K562 (cell line): ENCODE measurements around the gene TRIOBP. TPM values are rescaled to one million over a fixed set of nuclear protein-coding genes. Genes with fewer than 3 reads are reported as not detected.

ENCODE experiments used
- ATAC-seq: fragments of 200-7000 bp; cut with Tn5 transposase; 3 replicates; pipeline ENCODE4 v1.9.1; 2020; ENCODE audit warnings: moderate library complexity
- BruUV-seq: library from RNA; stranded (reverse); fragments of 400-500 nt; replicated peaks from 2 replicates; lab custom pipeline; 2021; lab: Mats Ljungman, UMichigan
- CTCF ChIA-PET: fragments of 300-600 bp; formaldehyde crosslinking; extraction: SDS; loops from one replicate; lab custom pipeline; 2021; ENCODE audit warnings: low intra/inter-chr PET ratio; lab: Yijun Ruan, JAX
- POLR2A ChIA-PET: fragments of 300-600, 350-650 bp; sonication (Branson Sonifier 250); formaldehyde crosslinking; extraction: SDS; loops from one replicate; lab custom pipeline; 2021; ENCODE audit warnings: antibody characterized with exemption, inconsistent platforms; lab: Yijun Ruan, JAX
- DNase-seq, 4 experiments: peaks; one replicate each; pipeline versions ENCODE4 v3.0.0 to v3.0.0-alpha.2; 2011 to 2018; ENCODE audit warnings: low spot score in 3 of 4, mixed read lengths in 3 of 4; ENCODE audit errors: extremely low read depth in 1 of 4
- FAIRE-seq: peaks from 2 replicates; lab custom pipeline; 2011; peaks lifted over from hg19 to GRCh38; lab: Jason Lieb, UNC
- H2AFZ ChIP-seq: 2 replicates; pipeline ENCODE4 v1.6.0; 2011; ENCODE audit warnings: low read depth, low read length, control low read depth, inconsistent platforms
- H3K27ac ChIP-seq: fragments of 200-600 bp; 3 replicates; pipeline ENCODE4 v1.8.0; 2011; ENCODE audit warnings: low read depth, mild to moderate bottlenecking, control low read depth, inconsistent platforms, low read length, moderate library complexity, mixed read lengths; ENCODE audit errors: extremely low read depth
- H3K27me3 ChIP-seq, 2 experiments: fragments of 300-600 bp in 1 of 2; 2 replicates in 1 of 2; 3 replicates in 1 of 2; pipeline versions ENCODE4 v1.6.0 to v1.8.0; 2011; ENCODE audit warnings: inconsistent platforms in 2 of 2, low read length in 2 of 2, mild to moderate bottlenecking in 1 of 2, mixed read lengths in 1 of 2, moderate library complexity in 1 of 2; ENCODE audit not compliant: control insufficient read depth in 2 of 2, insufficient read depth in 2 of 2
- H3K36me3 ChIP-seq: fragments of 300-600 bp; 3 replicates; pipeline ENCODE4 v1.8.0; 2011; ENCODE audit warnings: mild to moderate bottlenecking, low read length, inconsistent platforms; ENCODE audit not compliant: control insufficient read depth, insufficient read depth
- H3K4me1 ChIP-seq, 2 experiments: fragments of 200-600 bp in 1 of 2; replicated peaks in 1 of 2; 2 replicates in 1 of 2; 3 replicates in 1 of 2; pipeline versions ENCODE4 v1.5.1 to v1.8.0; 2011; ENCODE audit warnings: inconsistent platforms in 2 of 2, low read length in 2 of 2, mild to moderate bottlenecking in 1 of 2, mixed read lengths in 1 of 2, moderate library complexity in 1 of 2; ENCODE audit not compliant: control insufficient read depth in 2 of 2, insufficient read depth in 2 of 2
- H3K4me2 ChIP-seq: 2 replicates; pipeline ENCODE4 v1.6.1; 2011; ENCODE audit warnings: low read length, control low read depth, inconsistent platforms, mixed read lengths; ENCODE audit not compliant: insufficient read depth
- H3K4me3 ChIP-seq: fragments of 200-600 bp; sonication (generic), shearing (Covaris generic); 2 replicates; pipeline ENCODE4 v1.5.1; 2016; ENCODE audit warnings: control low read depth, inconsistent platforms
- H3K79me2 ChIP-seq: fragments of 200-600 bp; 3 replicates; pipeline ENCODE4 v1.8.0; 2011; ENCODE audit warnings: low read length, inconsistent platforms; ENCODE audit not compliant: control insufficient read depth, insufficient read depth
- H3K9ac ChIP-seq, 2 experiments: 2 replicates each; pipeline versions ENCODE4 v1.6.0 to v1.6.1; 2011; ENCODE audit warnings: low read depth in 2 of 2, low read length in 2 of 2, control low read depth in 1 of 2, inconsistent platforms in 1 of 2, mild to moderate bottlenecking in 1 of 2, mixed read lengths in 1 of 2; ENCODE audit not compliant: insufficient read depth in 1 of 2
- H3K9me1 ChIP-seq: one replicate; pipeline ENCODE4 v1.6.0; 2011; ENCODE audit warnings: inconsistent platforms, mild to moderate bottlenecking, low read length, moderate library complexity; ENCODE audit not compliant: control insufficient read depth, insufficient read depth
- H3K9me3 ChIP-seq: replicated peaks from 2 replicates; pipeline ENCODE4 v1.5.1; 2011; ENCODE audit warnings: low read depth, low read length, inconsistent platforms; ENCODE audit not compliant: control insufficient read depth, insufficient read depth
- H4K20me1 ChIP-seq: replicated peaks from 2 replicates; pipeline ENCODE4 v1.6.1; 2011; ENCODE audit warnings: low read length, inconsistent platforms, mixed read lengths; ENCODE audit not compliant: control insufficient read depth, insufficient read depth
- CHD4 ChIP-seq: fragments of 200-600 bp; sonication (generic); IDR thresholded peaks from 3 replicates; pipeline ENCODE4 v1.6.1; 2012; ENCODE audit warnings: low read depth, mild to moderate bottlenecking, mixed read lengths, low read length, inconsistent platforms; ENCODE audit not compliant: insufficient read depth, insufficient replicate concordance, poor library complexity, severe bottlenecking
- GABPB1 ChIP-seq: sonication (generic); formaldehyde crosslinking; IDR thresholded peaks from 2 replicates; pipeline ENCODE4 v1.8.0; 2022; ENCODE audit warnings: mild to moderate bottlenecking, missing genetic modification reagents
- MXI1 ChIP-seq: IDR thresholded peaks from 2 replicates; pipeline ENCODE4 v1.6.1; 2011; ENCODE audit warnings: low read depth, mild to moderate bottlenecking, improper control_type of control experiment, low read length
- NONO ChIP-seq, 2 experiments: fragments of 200-400 bp in 1 of 2; fragments of 450-650 bp in 1 of 2; formaldehyde crosslinking in 1 of 2; IDR thresholded peaks; 2 replicates each; pipeline ENCODE4 v1.6.1; 2017; ENCODE audit warnings: low read depth in 2 of 2, mild to moderate bottlenecking in 2 of 2, moderate library complexity in 2 of 2, low read length in 1 of 2
- PHB ChIP-seq: fragments of 250-450 bp; sonication (Bioruptor Pico); IDR thresholded peaks from 2 replicates; pipeline ENCODE4 v1.5.0; 2021
- RBM34 ChIP-seq: fragments of 200-400 bp; formaldehyde crosslinking; IDR thresholded peaks from 2 replicates; pipeline ENCODE4 v1.6.1; 2018; ENCODE audit warnings: low read length, borderline replicate concordance; ENCODE audit not compliant: insufficient read depth
- SMAD4 ChIP-seq: fragments of 250-450 bp; sonication (Bioruptor Pico); conservative IDR thresholded peaks from 2 replicates; pipeline ENCODE4 v1.8.0; 2021; ENCODE audit warnings: inconsistent platforms, mild to moderate bottlenecking, moderate library complexity
- TCF3 ChIP-seq: sonication (generic); formaldehyde crosslinking; IDR thresholded peaks from 2 replicates; pipeline ENCODE4 v1.4.0; 2020; ENCODE audit warnings: mild to moderate bottlenecking, missing genetic modification reagents
- WHSC1 ChIP-seq: IDR thresholded peaks from one replicate; pipeline ENCODE4 v1.6.1; 2012; ENCODE audit warnings: low read length, control low read depth, inconsistent platforms
- WGBS: fragments of 100-300 bp; shearing (Covaris generic); methylation state at CpG from one replicate; pipeline ENCODE4 v1.1.6; 2016; ENCODE audit warnings: low coverage, mixed read lengths; ENCODE audit not compliant: insufficient coverage; ENCODE audit errors: missing lambda C conversion rate; 5-methylcytosine and 5-hydroxymethylcytosine counted together
- in situ Hi-C: fragments of 300-500 bp; cut with MboI; formaldehyde crosslinking; loops from 4 replicates; pipeline ENCODE4 v1.15.0; 2018; ENCODE audit warnings: inconsistent platforms, mixed read lengths
- intact Hi-C: fragments of 100-400 bp; cut with micrococcal nuclease; formaldehyde crosslinking; loops from 2 replicates; pipeline ENCODE4 v1.14.2; 2022
- polyA plus RNA-seq, 8 experiments: library from polyadenylated mRNA; depleted of rRNA in 4 of 8; stranded (reverse) in 5 of 8; unstranded in 3 of 8; fragments of >200 nt; fragmentation: Nextera tagmentation in 2 of 8; fragmentation: Illumina TruSeq in 1 of 8; extraction: Ambion mirVana in 2 of 8; extraction: Trizol in 1 of 8; gene quantifications; 2 replicates each; pipeline versions ENCODE4 v1.2.1 to v1.2.3, GENCODE V29; 2011 to 2014; ENCODE audit warnings: inconsistent platforms in 1 of 8, missing spikeins in 1 of 8
- total RNA-seq, 7 experiments: library from RNA; depleted of rRNA in 6 of 7; stranded (reverse); fragments of >200 nt in 6 of 7; fragmentation: Illumina TruSeq in 2 of 7; extraction: Trizol in 2 of 7; gene quantifications; 2 replicates each; pipeline versions ENCODE4 v1.2.1 to v1.2.3, GENCODE V29; 2011 to 2021; ENCODE audit warnings: low replicate concordance in 1 of 7
- TF ChIP-seq, protein P1 (sequence below): fragments of 250-450 bp; sonication (Bioruptor Pico); IDR thresholded peaks from 2 replicates; pipeline ENCODE4 v1.8.0; 2022; ENCODE audit warnings: inconsistent platforms, mild to moderate bottlenecking, moderate library complexity, borderline replicate concordance
- TF ChIP-seq, protein P2 (sequence below), 3 experiments: fragments of 200-800 bp in 1 of 3; fragments of 250-450 bp in 1 of 3; fragments of 450-650 bp in 1 of 3; sonication (Bioruptor Pico) in 1 of 3; sonication (Bioruptor generic) in 1 of 3; formaldehyde crosslinking in 1 of 3; IDR thresholded peaks; 2 replicates each; pipeline versions ENCODE4 v1.6.1 to v1.8.0; 2016 to 2022; ENCODE audit warnings: mild to moderate bottlenecking in 2 of 3, missing genetic modification characterization in 2 of 3, missing compliant biosample characterization in 1 of 3, moderate library complexity in 1 of 3
- TF ChIP-seq, protein P3 (sequence below): sonication (generic); formaldehyde crosslinking; IDR thresholded peaks from 2 replicates; pipeline ENCODE4 v1.8.0; 2022; ENCODE audit warnings: missing genetic modification reagents, mild to moderate bottlenecking, borderline replicate concordance

TRIOBP gene
- total and polyA plus RNA-seq, 9 of the 15 experiments (the other 6 are each of a cell fraction or from before 2014, with no cell fraction given) = 0.24 to 13.8 (median 5.5) TPM

DNA sequence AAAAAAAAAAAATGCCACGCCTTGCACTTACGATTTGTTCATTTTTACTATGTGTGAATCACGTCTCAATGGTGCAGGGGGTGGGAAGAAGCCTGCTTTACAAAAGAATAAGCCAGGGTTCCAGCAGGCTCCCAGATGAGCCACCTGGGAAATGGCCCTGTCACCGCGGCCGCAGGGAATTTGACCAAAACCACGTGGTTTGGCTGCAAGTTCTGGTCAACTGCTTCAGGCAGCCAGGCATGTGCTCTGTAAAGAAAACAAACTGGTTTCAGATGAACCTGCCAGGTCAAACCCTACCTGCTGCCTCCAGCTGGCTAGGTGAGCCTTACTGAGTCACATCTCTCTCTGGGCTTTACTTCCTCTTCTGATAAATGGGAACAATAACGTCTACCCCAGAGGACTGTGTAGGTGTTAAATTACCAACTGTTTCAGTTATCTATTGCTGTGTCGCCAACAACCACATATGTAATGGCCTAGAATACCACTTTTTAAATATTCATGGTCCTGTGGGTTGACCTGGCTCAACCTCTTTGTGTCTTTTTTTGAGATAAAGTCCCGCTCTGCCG is 80.4 kb downstream of the TRIOBP start (continued):
- TF ChIP-seq, protein P1, sequence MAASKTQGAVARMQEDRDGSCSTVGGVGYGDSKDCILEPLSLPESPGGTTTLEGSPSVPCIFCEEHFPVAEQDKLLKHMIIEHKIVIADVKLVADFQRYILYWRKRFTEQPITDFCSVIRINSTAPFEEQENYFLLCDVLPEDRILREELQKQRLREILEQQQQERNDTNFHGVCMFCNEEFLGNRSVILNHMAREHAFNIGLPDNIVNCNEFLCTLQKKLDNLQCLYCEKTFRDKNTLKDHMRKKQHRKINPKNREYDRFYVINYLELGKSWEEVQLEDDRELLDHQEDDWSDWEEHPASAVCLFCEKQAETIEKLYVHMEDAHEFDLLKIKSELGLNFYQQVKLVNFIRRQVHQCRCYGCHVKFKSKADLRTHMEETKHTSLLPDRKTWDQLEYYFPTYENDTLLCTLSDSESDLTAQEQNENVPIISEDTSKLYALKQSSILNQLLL (CRISPR knock-in tag) = no peak
- TF ChIP-seq MXI1 = no peak
- no peak for TF ChIP-seq SMAD4 (CRISPR knock-in tag)
- TF ChIP-seq CHD4 = no peak
- 0 out of 2 replicates have a peak, but pooled peaks have one; percentile 24 for TF ChIP-seq GABPB1 (CRISPR knock-in tag)
- no peak for TF ChIP-seq PHB (CRISPR knock-in tag)
- peak; percentile 65 for TF ChIP-seq TCF3 (CRISPR knock-in tag)

DNA sequence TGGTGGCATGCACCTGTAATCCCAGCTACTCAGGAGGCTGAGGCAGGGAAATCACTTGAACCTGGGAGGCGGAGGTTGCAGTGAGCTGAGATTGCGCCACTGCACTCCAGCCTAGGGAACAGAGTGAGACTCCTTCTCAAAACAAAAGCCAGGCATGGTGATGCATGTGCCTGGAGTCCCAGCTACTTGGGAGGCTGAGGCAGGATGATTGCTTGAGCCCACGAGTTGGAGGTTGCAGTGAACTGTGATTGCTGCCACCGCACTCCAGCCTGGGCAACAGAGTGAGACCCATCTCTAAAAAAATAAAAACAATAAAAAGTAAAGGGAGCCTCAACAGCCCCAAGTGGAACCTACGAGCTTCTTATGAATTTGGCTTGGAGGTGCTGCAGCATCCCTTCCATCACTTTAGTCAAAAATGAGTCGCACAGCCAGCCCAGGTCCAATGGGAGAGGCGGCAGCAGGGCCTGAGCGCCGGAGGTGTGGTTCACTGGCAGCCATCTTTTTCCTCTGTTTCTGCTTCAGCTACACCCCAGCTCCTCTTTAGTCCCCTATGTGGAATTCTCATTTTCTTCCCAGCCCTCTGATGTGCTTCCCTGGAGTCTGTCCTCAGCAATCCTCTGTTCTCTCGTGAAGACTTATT is 81.6 kb downstream of the TRIOBP start:
- 49% methylated on average over 9 of the region's 10 CpGs for WGBS
- Histone ChIP-seq H3K79me2 (no peaks in the 10 kb centered on the region), H3K4me3 (no peak overlapping the region), H2AFZ (no peak overlapping the region), H3K36me3 (no peaks in the 10 kb centered on the region), H3K9ac (no peak overlapping the region), H3K4me1 (peaks cover 12 to 14% of the 10 kb centered on the region in 2 experiments; a peak in 4 of 5 replicates), H3K9me3 (no peaks in the 10 kb centered on the region), H3K27me3 (no peaks in the 10 kb centered on the region), H3K4me2 (no peak overlapping the region), H3K9me1 (no peaks in the 10 kb centered on the region), H3K27ac (no peak overlapping the region), H4K20me1 (no peaks in the 10 kb centered on the region)
- in situ Hi-C loops (no loop called here), intact Hi-C loops (no loop called here)
- ChIA-PET POLR2A (interaction anchor here (0.7 to 2.0 kb wide), 2 partner anchors 10 to 11 kb away, joined by 3 to 4 read pairs; no protein-coding TSS in a partner anchor), CTCF (no interaction called here)
- FAIRE-seq (no peak), DNase-seq (no peak), ATAC-seq (no peak)
- BruUV-seq = no TSS peak
- TF ChIP-seq RBM34 (no peak), WHSC1 (no peak), GABPB1 (CRISPR knock-in tag) (no peak), NONO (IDR thresholded peaks at IDR 0.05; ENCODE audit: low read depth in 2 of 2, low read length in 1 of 2) (no peak)
- TF ChIP-seq, protein P2, sequence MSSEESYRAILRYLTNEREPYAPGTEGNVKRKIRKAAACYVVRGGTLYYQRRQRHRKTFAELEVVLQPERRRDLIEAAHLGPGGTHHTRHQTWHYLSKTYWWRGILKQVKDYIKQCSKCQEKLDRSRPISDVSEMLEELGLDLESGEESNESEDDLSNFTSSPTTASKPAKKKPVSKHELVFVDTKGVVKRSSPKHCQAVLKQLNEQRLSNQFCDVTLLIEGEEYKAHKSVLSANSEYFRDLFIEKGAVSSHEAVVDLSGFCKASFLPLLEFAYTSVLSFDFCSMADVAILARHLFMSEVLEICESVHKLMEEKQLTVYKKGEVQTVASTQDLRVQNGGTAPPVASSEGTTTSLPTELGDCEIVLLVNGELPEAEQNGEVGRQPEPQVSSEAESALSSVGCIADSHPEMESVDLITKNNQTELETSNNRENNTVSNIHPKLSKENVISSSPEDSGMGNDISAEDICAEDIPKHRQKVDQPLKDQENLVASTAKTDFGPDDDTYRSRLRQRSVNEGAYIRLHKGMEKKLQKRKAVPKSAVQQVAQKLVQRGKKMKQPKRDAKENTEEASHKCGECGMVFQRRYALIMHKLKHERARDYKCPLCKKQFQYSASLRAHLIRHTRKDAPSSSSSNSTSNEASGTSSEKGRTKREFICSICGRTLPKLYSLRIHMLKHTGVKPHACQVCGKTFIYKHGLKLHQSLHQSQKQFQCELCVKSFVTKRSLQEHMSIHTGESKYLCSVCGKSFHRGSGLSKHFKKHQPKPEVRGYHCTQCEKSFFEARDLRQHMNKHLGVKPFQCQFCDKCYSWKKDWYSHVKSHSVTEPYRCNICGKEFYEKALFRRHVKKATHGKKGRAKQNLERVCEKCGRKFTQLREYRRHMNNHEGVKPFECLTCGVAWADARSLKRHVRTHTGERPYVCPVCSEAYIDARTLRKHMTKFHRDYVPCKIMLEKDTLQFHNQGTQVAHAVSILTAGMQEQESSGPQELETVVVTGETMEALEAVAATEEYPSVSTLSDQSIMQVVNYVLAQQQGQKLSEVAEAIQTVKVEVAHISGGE (CRISPR knock-in tag; IDR thresholded peaks at IDR 0.05) = no peak
- TF ChIP-seq, protein P3, sequence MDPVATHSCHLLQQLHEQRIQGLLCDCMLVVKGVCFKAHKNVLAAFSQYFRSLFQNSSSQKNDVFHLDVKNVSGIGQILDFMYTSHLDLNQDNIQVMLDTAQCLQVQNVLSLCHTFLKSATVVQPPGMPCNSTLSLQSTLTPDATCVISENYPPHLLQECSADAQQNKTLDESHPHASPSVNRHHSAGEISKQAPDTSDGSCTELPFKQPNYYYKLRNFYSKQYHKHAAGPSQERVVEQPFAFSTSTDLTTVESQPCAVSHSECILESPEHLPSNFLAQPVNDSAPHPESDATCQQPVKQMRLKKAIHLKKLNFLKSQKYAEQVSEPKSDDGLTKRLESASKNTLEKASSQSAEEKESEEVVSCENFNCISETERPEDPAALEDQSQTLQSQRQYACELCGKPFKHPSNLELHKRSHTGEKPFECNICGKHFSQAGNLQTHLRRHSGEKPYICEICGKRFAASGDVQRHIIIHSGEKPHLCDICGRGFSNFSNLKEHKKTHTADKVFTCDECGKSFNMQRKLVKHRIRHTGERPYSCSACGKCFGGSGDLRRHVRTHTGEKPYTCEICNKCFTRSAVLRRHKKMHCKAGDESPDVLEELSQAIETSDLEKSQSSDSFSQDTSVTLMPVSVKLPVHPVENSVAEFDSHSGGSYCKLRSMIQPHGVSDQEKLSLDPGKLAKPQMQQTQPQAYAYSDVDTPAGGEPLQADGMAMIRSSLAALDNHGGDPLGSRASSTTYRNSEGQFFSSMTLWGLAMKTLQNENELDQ (CRISPR knock-in tag) = no peak
